HS-27A (cell line): Measurements from ENCODE around the gene LRRC47.

Experiments used
- DNase-seq: peaks from one replicate; pipeline ENCODE4 v3.0.0-alpha.2; 2012; ENCODE audit warnings: low read depth, missing footprints

The LRRC47 gene

GRCh38 chr1:3747522-3747848, 48.8 kb downstream of the LRRC47 start:
- no peak for DNase-seq

- DNase-seq, result no peak
These were observed 49.3 kb downstream of the LRRC47 start for GRCh38 chr1:3746830-3747521.

GRCh38 chr1:3746389-3746829, 49.9 kb downstream of the LRRC47 start:
- DNase-seq, result no peak

GRCh38 chr1:3745590-3746381, 50.5 kb downstream of the LRRC47 start:
- DNase-seq, result no peak

GRCh38 chr1:3745071-3745470, 51.2 kb downstream of the LRRC47 start:
- no peak for DNase-seq

GRCh38 chr1:3744646-3745045, 51.7 kb downstream of the LRRC47 start:
- DNase-seq, result no peak

- no peak for DNase-seq
These were observed 52.5 kb downstream of the LRRC47 start for GRCh38 chr1:3743826-3744225.

- no peak for DNase-seq
These were observed 52.9 kb downstream of the LRRC47 start for GRCh38 chr1:3743421-3743820.

GRCh38 chr1:3742439-3743298, 53.6 kb downstream of the LRRC47 start:
- no peak for DNase-seq

- no peak for DNase-seq
These were observed 54.5 kb downstream of the LRRC47 start for GRCh38 chr1:3741566-3742438.

GRCh38 chr1:3740752-3741151, 55.5 kb downstream of the LRRC47 start:
- DNase-seq, result no peak

GRCh38 chr1:3740042-3740441, 56.3 kb downstream of the LRRC47 start:
- no peak for DNase-seq

GRCh38 chr1:3738943-3739342, 57.4 kb downstream of the LRRC47 start:
- DNase-seq, result no peak

GRCh38 chr1:3736708-3737107, 59.6 kb downstream of the LRRC47 start:
- DNase-seq, result no peak

GRCh38 chr1:3736131-3736561, 60.2 kb downstream of the LRRC47 start:
- no peak for DNase-seq

- DNase-seq, result no peak
These were observed 60.6 kb downstream of the LRRC47 start for GRCh38 chr1:3735688-3736087.

GRCh38 chr1:3735027-3735681, 61.1 kb downstream of the LRRC47 start:
- DNase-seq, result no peak

GRCh38 chr1:3734602-3735001, 61.7 kb downstream of the LRRC47 start:
- DNase-seq, result no peak

- no peak for DNase-seq
These were observed 62.3 kb downstream of the LRRC47 start for GRCh38 chr1:3733883-3734589.

GRCh38 chr1:3733094-3733882, 63.0 kb downstream of the LRRC47 start:
- DNase-seq, result no peak
